Spleen (tissue), 11 donors: ENCODE data around the gene COL2A1. TPM values are rescaled to one million over a fixed set of nuclear protein-coding genes. Genes with fewer than 3 reads are reported as not detected.

Source experiments
- DNase-seq: peaks from one replicate; pipeline ENCODE4 v3.0.0-alpha.2; 2020
- H3K27ac ChIP-seq, 8 donors: fragments of 200-600 bp; sonication (generic) in 7 of 8; 1 replicate in 4 of 8; 2 replicates in 4 of 8; pipeline versions ENCODE4 v1.5.0 to v1.8.0; 2016 to 2021; ENCODE audit warnings: inconsistent platforms in 4 of 8, mild to moderate bottlenecking in 4 of 8, moderate library complexity in 1 of 8
- H3K27me3 ChIP-seq, 7 donors: fragments of 200-600 bp; sonication (generic) in 6 of 7; replicated peaks in 1 of 7; 1 replicate in 4 of 7; 2 replicates in 3 of 7; pipeline versions ENCODE4 v1.5.0 to v1.8.0; 2016 to 2021; ENCODE audit warnings: inconsistent platforms in 3 of 7, mild to moderate bottlenecking in 1 of 7
- H3K36me3 ChIP-seq, 6 donors: fragments of 200-600 bp; sonication (generic) in 5 of 6; 1 replicate in 4 of 6; 2 replicates in 2 of 6; pipeline versions ENCODE4 v1.5.0 to v1.8.0; 2016 to 2021; ENCODE audit warnings: inconsistent platforms in 2 of 6
- H3K4me1 ChIP-seq, 6 donors: fragments of 200-600 bp; sonication (generic) in 5 of 6; 1 replicate in 3 of 6; 2 replicates in 3 of 6; pipeline versions ENCODE4 v1.5.0 to v1.8.0; 2016 to 2021; ENCODE audit warnings: inconsistent platforms in 3 of 6
- H3K4me3 ChIP-seq, 8 donors: fragments of 200-600 bp; sonication (generic) in 7 of 8; 1 replicate in 4 of 8; 2 replicates in 4 of 8; pipeline versions ENCODE4 v1.5.0 to v1.8.0; 2016 to 2021; ENCODE audit warnings: inconsistent platforms in 4 of 8, mild to moderate bottlenecking in 4 of 8, moderate library complexity in 2 of 8
- H3K9me3 ChIP-seq, 8 donors: fragments of 200-600 bp; sonication (generic) in 7 of 8; 1 replicate in 4 of 8; 2 replicates in 4 of 8; pipeline versions ENCODE4 v1.5.0 to v1.8.0; 2016 to 2021; ENCODE audit warnings: inconsistent platforms in 4 of 8
- POLR2A ChIP-seq, 3 donors: fragments of 450-650 bp; IDR thresholded peaks; one replicate each; pipeline ENCODE4 v1.5.1; 2017; ENCODE audit warnings: antibody characterized with exemption in 3 of 3, mild to moderate bottlenecking in 1 of 3
- POLR2AphosphoS5 ChIP-seq, 3 donors: sonication (generic); formaldehyde crosslinking; IDR thresholded peaks; one replicate each; pipeline ENCODE4 v1.5.1; 2017; ENCODE audit warnings: antibody characterized with exemption in 3 of 3
- WGBS, 5 donors: extraction: QIAGEN DNeasy Blood & Tissue Kit in 3 of 5; methylation state at CpG; one replicate each; pipeline versions ENCODE4 v1.1.5 to v1.1.7; 2013 to 2018; 5-methylcytosine and 5-hydroxymethylcytosine counted together
- intact Hi-C: fragments of 100-400 bp; cut with DNase I; formaldehyde crosslinking; loops from one replicate; pipeline ENCODE4 v1.15.0; 2023; ENCODE audit warnings: low total_unique reads
- polyA plus RNA-seq, 3 donors: library from polyadenylated mRNA; stranded (reverse); fragments of 200-250 nt; gene quantifications; one replicate each; pipeline ENCODE4 v1.2.1, GENCODE V29; 2013
- total RNA-seq, 7 donors: library from RNA; depleted of rRNA in 3 of 7; stranded (reverse); fragments of >200 nt in 3 of 7; fragmentation: NEBNext Ultra II Directional in 4 of 7; extraction: Animal tissue kit (Norgen Biotek cat#: 25700) in 4 of 7; gene quantifications; one replicate each; pipeline versions ENCODE4 v1.1.0 to v1.2.1, GENCODE V29; 2016 to 2021
- TF ChIP-seq, protein P1 (sequence below), 11 experiments: fragments of 200-600 bp in 7 of 11; fragments of 450-650 bp in 4 of 11; sonication (generic) in 4 of 11; IDR thresholded peaks in 8 of 11; conservative IDR thresholded peaks in 3 of 11; 1 replicate in 7 of 11; 2 replicates in 4 of 11; pipeline versions ENCODE4 v1.4.0 to v1.8.0; 2016 to 2021; ENCODE audit warnings: antibody characterized with exemption in 11 of 11, inconsistent platforms in 4 of 11, mild to moderate bottlenecking in 1 of 11
- donor health status: healthy with polysubstance abuse.
- donor health status: DM: no; HTN: no; CAD: no; lungs with moderate emphysema.
- donor health status: DM: no; HTN: no; CAD: no.
- donor health status: Bipolar disorder and iron deficiency.
- donor health status: healthy.
- donor health status: DM: no; HTN: no; CAD: no.
- donor health status: DM: yes; HTN: yes; CAD: no.

The COL2A1 gene
- total and polyA plus RNA-seq, 10 donors, result 0.37 to 0.49 (median 0.47) TPM; not detected in 7

DNA sequence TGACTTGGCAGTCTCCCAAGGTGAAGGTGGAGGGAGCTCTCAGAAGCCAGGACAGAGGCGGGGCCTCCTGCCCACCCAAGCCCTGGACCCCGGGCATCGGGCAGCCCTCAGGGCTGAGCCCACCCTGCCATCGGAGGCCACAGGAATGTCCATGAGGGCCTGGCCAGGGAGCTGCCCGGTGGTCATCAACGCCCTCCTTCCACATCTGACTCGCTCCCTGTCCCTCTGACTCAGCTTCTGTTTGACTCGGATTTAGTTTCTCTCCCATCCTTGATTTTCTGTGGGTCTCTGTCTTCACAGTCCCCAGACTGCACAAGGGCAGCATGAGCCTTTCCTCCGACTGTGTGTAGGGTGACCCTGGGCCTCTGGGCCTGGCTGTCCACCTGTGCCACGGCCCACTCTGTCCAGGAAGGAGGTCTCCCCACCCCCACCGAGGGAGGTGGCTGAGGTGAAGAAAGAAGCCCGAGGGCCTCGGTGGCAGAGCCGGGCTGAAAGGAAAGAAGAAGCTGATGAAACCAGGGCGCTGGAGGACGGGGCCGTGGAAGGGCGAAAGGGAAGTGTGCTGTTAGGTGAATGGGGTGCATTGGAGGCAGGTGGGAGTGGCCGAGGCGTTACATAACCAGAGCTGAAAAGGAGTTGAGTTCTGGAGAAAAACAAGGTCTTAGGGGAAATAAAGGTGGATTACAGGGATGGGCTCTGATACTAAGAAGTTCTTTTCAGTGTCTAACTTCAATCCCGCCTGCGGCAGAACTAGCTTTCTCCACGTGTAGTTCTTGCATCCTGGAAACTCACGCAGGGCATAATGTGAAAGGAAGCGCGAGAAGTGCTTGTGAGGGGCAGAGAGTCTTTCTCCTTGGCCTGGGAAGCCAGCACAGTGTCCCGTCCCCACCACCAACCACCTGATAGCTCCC lies 57.6 kb downstream of the COL2A1 start:
- intact Hi-C loops, result no loop called here
- Histone ChIP-seq H3K9me3 (no peaks in the 10 kb centered on the region), H3K27me3 (peaks cover 0 to 22% (median 4%) of the 10 kb centered on the region in 7 donors), H3K4me3 (no peak overlapping the region), H3K4me1 (peaks cover 2 to 47% (median 30%) of the 10 kb centered on the region in 6 donors), H3K36me3 (no peaks in the 10 kb centered on the region), H3K27ac (peak overlapping the region in 7 of 8 donors; percentile 20 to 52 (median 51))
- 48 to 63% (median 50%) methylated on average over 27 of the region's 27 CpGs for WGBS, 5 donors
- no peak for DNase-seq
- TF ChIP-seq, protein P1, sequence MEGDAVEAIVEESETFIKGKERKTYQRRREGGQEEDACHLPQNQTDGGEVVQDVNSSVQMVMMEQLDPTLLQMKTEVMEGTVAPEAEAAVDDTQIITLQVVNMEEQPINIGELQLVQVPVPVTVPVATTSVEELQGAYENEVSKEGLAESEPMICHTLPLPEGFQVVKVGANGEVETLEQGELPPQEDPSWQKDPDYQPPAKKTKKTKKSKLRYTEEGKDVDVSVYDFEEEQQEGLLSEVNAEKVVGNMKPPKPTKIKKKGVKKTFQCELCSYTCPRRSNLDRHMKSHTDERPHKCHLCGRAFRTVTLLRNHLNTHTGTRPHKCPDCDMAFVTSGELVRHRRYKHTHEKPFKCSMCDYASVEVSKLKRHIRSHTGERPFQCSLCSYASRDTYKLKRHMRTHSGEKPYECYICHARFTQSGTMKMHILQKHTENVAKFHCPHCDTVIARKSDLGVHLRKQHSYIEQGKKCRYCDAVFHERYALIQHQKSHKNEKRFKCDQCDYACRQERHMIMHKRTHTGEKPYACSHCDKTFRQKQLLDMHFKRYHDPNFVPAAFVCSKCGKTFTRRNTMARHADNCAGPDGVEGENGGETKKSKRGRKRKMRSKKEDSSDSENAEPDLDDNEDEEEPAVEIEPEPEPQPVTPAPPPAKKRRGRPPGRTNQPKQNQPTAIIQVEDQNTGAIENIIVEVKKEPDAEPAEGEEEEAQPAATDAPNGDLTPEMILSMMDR (IDR thresholded peaks at IDR 0.05 in 8 of 11, conservative IDR thresholded peaks at IDR 0.05 in 3 of 11), result no peak
- TF ChIP-seq POLR2A (IDR thresholded peaks at IDR 0.05) (no peak), POLR2AphosphoS5 (IDR thresholded peaks at IDR 0.05) (no peak)

DNA sequence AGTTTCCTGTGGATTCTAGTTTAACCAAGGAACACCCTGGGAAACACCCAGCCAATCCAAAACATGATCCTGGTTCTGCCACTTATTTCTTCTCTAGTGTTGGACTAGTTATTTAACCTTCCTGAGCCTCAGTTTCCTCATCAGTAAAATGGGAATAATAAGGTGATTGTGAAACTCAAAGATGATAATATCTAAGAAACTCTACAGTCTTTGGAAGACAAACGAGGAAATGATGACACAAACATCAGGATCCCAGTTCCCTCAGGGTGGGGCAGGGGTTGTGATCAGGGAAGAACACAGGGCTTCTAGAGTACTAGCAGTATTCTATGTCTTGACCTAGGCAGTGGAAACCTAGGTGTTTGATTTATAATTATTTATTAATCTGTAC lies 58.9 kb downstream of the COL2A1 start:
- H3K4me1 ChIP-seq, result peaks cover 2 to 51% (median 30%) of the 10 kb centered on the region in 6 donors
- TF ChIP-seq, protein P1 (IDR thresholded peaks at IDR 0.05 in 8 of 11, conservative IDR thresholded peaks at IDR 0.05 in 3 of 11), result no peak
- TF ChIP-seq POLR2AphosphoS5 (IDR thresholded peaks at IDR 0.05), result no peak
- no peak for TF ChIP-seq POLR2A (IDR thresholded peaks at IDR 0.05)
- H3K4me3 ChIP-seq, result no peak overlapping the region
- no peaks in the 10 kb centered on the region for H3K36me3 ChIP-seq
- no peak overlapping the region for H3K27ac ChIP-seq
- H3K27me3 ChIP-seq, result peaks cover 0 to 30% (median 4%) of the 10 kb centered on the region in 7 donors
- 42 to 79% (median 46%) methylated on average over 1 of the region's 1 CpG for WGBS, 5 donors
- H3K9me3 ChIP-seq, result no peaks in the 10 kb centered on the region
- DNase-seq, result no peak
- intact Hi-C loops, result no loop called here

DNA sequence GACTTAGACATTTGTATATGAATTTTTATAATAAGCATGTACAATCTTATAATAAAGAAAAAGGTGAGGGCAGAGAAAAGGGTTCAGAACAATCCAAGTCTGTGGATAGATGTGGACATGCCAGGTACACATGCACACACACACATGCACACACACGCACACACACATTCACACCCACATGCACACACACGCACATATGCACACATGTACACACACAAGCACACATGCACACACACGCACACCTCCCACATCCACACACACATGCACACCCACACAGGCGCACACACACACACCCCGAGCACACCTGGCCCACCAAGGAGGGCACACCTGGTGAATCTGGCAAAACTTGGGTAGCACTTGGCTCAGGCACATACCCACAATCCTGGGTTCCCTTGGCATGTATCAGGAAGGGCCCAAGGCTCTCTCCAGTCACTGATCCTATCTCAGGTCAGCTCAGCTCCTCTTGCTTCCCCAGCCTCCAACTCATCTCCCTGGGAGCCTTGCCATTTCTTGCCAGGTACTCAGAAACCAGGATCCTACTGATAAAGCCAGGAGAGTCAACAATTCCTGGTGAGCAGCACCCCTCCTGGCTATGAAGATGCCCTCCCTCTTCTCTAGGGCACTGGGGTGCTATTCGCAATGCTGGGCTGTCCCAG lies 59.5 kb downstream of the COL2A1 start:
- Histone ChIP-seq H3K36me3 (no peaks in the 10 kb centered on the region), H3K4me1 (peaks cover 2 to 50% (median 29%) of the 10 kb centered on the region in 6 donors), H3K4me3 (no peak overlapping the region), H3K27ac (no peak overlapping the region), H3K9me3 (no peaks in the 10 kb centered on the region), H3K27me3 (peaks cover 0 to 30% (median 4%) of the 10 kb centered on the region in 7 donors)
- 83 to 99% (median 89%) methylated on average over 6 of the region's 6 CpGs for WGBS, 5 donors
- TF ChIP-seq, protein P1 (IDR thresholded peaks at IDR 0.05 in 8 of 11, conservative IDR thresholded peaks at IDR 0.05 in 3 of 11), result no peak
- TF ChIP-seq POLR2A (IDR thresholded peaks at IDR 0.05) (no peak), POLR2AphosphoS5 (IDR thresholded peaks at IDR 0.05) (no peak)
- intact Hi-C loops, result no loop called here
- DNase-seq, result no peak
